HUDEP-2 (cell line): ENCODE results near the gene MAGI1.
A peak's percentile ranks its signal among the peaks of the same experiment; 100 is the strongest.

Source experiments
- DNase-seq, 76 experiments: peaks; one replicate each; lab custom pipeline; 2025; ENCODE audit not compliant: unreplicated experiment in 76 of 76; lab: John Stamatoyannopoulos, UW

MAGI1 gene

GRCh38 chr3:65481085-65481484 is 557.6 kb downstream of the MAGI1 start:
- DNase-seq: no peak

GRCh38 chr3:65479990-65480389 is 558.7 kb downstream of the MAGI1 start:
- DNase-seq: no peak

- DNase-seq: no peak
Observed at GRCh38 chr3:65478551-65479500, 559.9 kb downstream of the MAGI1 start.

GRCh38 chr3:65473736-65474135 is 565.0 kb downstream of the MAGI1 start:
- no peak for DNase-seq

- DNase-seq: no peak
Observed at GRCh38 chr3:65472501-65472900, 566.2 kb downstream of the MAGI1 start.

GRCh38 chr3:65466300-65466988 is 572.3 kb downstream of the MAGI1 start:
- DNase-seq: no peak

- no peak for DNase-seq
Observed at GRCh38 chr3:65449841-65450428, 588.8 kb downstream of the MAGI1 start.

GRCh38 chr3:65448120-65448519 is 590.6 kb downstream of the MAGI1 start:
- DNase-seq: no peak

GRCh38 chr3:65445573-65446169 is 593.0 kb downstream of the MAGI1 start:
- no peak for DNase-seq

GRCh38 chr3:65444447-65444815 is 594.3 kb downstream of the MAGI1 start:
- DNase-seq: no peak

- no peak for DNase-seq
Observed at GRCh38 chr3:65443739-65444446, 594.8 kb downstream of the MAGI1 start.

GRCh38 chr3:65439641-65440284 is 599.0 kb downstream of the MAGI1 start:
- DNase-seq: peak in 58 of 76 experiments; percentile 1 to 64 (median 24)

GRCh38 chr3:65438612-65439011 is 600.1 kb downstream of the MAGI1 start:
- DNase-seq: no peak

GRCh38 chr3:65438096-65438495 is 600.6 kb downstream of the MAGI1 start:
- no peak for DNase-seq

GRCh38 chr3:65436580-65436979 is 602.1 kb downstream of the MAGI1 start:
- DNase-seq: peak in 8 of 76 experiments; percentile 2 to 13 (median 4)

GRCh38 chr3:65433480-65433879 is 605.2 kb downstream of the MAGI1 start:
- DNase-seq: no peak

GRCh38 chr3:65432388-65433003 is 606.2 kb downstream of the MAGI1 start:
- no peak for DNase-seq

GRCh38 chr3:65425880-65426279 is 612.8 kb downstream of the MAGI1 start:
- DNase-seq: peak in 5 of 76 experiments; percentile 3 to 19 (median 7)

- DNase-seq: no peak
Observed at GRCh38 chr3:65422154-65422553, 616.6 kb downstream of the MAGI1 start.
